Stimulated activated CD4-positive, alpha-beta T cell treated with anti-CD3 and anti-CD28 coated beads, Interleukin-12 subunit alpha, Interleukin-12 subunit beta, amount 100 ng/mL, for 48 hours (primary cell): ENCODE data around the gene RNF180.

ENCODE experiments used
- DNase-seq, 3 donors: peaks; one replicate each; pipeline ENCODE4 v3.0.0-alpha.2; 2020; ENCODE audit warnings: low read depth in 2 of 3, low spot score in 1 of 3

Gene RNF180, protein sequence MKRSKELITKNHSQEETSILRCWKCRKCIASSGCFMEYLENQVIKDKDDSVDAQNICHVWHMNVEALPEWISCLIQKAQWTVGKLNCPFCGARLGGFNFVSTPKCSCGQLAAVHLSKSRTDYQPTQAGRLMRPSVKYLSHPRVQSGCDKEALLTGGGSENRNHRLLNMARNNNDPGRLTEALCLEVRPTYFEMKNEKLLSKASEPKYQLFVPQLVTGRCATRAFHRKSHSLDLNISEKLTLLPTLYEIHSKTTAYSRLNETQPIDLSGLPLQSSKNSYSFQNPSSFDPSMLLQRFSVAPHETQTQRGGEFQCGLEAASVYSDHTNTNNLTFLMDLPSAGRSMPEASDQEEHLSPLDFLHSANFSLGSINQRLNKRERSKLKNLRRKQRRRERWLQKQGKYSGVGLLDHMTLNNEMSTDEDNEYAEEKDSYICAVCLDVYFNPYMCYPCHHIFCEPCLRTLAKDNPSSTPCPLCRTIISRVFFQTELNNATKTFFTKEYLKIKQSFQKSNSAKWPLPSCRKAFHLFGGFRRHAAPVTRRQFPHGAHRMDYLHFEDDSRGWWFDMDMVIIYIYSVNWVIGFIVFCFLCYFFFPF

GRCh38 chr5:64165500-64166200, at the start of gene RNF180:
Gene RNF180 (plus strand): TSS chr5:64165843. CDS start chr5:64200808, 34,965 bp downstream.
- DNase-seq = no peak

- DNase-seq = no peak
Measured at GRCh38 chr5:64125521-64125920, 40.1 kb upstream of the RNF180 start.

DNA sequence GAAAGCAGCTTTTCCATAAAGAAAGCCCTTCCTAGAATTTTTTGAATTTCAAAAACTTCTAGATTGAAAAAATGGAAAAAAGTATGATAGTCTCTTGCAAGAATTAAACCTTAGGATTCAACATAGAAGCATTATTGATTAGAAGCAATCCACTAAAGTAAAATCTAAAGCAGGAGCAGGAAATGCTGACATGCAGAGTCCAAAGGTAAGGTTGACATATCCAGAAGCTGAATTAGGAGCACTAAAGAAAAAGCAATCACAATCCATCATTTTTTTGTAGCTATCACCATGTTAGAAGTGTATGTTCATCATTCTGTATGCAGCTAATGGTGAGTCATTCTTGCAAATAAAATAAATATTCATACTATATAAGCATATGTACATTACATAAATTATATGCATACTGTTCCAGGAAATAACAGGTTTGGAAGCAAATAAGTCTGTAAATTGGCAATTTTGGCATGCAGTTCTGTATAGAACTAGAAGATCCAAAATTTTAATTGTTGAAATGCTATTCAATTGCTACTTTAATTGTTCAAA, 39.4 kb upstream of the RNF180 start:
- DNase-seq = no peak

GRCh38 chr5:64140018-64140417, 25.6 kb upstream of the RNF180 start:
- no peak for DNase-seq

DNA sequence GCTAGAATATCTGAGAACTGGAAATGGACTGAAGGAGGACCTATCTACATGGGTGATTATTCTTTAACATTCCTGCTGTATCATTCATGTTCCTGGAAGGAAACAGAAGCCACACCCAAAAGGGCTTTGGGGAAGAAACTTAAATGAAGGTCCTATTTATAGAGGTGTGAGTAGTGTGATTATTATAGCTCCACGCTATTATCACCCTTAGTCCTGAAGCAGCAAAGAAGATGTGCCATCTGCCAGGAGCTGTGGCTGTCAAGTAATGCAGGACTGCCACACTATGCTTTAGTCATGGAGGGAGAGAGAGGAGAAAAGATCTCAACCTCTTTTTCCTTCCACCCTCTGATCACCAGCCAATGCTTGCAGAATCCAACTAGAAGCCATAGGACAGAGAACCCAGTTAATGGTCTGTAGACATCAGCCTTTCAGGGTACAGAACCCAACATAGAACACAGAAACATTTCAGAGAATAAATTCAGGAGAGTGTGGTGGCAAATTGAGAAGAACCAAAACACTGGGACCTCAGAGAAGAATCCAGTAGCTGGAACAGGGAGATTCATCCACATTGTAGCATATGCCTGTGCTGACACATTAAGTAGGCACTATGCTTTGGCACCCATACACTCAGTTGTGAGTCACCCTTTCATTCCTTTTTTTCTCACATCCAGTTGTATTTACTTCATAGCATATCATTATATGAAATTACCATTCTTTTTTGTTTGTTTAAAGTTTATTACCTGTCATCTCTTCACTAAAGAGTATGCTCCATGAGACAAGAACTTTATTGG, 21.0 kb upstream of the RNF180 start:
- no peak for DNase-seq

DNA sequence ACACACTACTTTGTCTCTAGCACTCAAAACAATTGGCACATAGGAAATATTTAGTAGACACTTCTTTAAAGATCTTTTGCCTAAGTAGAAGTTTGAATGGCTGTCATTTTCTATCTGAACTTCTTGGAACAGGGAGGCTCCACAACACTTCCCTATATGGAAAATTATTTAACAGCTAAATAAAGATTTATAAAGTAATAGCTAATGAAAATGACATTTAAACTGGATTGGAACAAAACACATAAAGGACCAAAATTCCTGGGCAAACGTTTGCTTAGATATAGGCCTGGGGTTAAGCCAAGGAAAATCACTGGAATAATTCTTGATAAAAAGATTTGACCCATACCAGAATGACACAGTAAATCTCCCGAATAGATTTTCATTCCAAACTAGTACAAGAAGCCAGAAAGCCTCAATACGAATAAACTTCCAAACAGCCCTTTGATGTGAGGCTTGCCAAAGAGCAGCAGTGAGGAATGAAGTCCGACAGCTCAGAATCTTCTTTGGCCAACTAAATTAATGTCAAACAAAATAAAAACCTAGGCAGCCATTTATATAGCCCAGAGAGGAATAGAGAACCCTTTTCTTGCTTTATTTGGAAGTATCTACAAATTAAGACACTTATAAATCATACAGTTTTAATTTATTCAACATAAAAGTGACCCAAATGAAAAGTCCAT, 20.3 kb upstream of the RNF180 start:
- no peak for DNase-seq

DNA sequence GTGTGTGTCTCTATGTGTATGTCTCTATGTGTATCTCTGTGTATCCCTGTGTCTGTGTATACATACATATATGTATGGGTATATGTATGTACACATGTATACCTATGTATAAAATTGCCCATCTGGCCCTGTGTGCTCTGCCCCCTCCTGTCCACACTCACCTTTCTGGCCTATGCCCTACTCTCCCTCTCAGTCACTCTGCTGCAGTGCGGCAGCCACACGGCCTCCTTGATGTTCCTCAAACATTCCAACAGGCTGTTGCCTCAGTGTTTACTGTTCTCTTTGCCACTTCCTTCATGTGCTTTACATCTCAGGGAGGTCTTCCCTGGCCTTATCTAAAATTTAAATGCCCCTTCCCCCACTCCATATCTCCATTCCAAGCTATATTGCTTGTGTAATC, 18.3 kb upstream of the RNF180 start:
- DNase-seq = no peak

GRCh38 chr5:64147849-64148441, 17.7 kb upstream of the RNF180 start:
- peak in 1 of 3 donors; percentile 1 for DNase-seq

DNA sequence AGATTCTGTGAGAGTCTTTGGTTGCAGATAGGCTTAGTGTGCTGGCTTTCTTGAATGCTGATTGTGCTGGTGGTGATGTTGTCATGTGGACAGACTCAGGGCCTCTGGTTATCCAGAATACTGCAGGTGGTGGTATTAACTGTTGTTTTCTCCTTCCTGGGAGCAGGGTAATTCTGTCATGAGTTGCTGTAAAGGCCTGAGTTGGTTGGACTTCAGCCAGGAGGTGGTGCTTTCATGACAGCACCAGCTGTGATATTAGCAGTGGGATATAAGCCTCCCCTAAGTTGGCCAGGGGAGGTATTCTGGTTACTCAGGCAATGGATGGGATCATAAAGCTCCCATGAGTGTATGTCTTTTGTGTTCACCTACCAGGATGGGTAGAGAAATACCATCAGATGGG, 16.4 kb upstream of the RNF180 start:
- DNase-seq = no peak

- DNase-seq = no peak
Measured at GRCh38 chr5:64149857-64150521, 15.7 kb upstream of the RNF180 start.

DNA sequence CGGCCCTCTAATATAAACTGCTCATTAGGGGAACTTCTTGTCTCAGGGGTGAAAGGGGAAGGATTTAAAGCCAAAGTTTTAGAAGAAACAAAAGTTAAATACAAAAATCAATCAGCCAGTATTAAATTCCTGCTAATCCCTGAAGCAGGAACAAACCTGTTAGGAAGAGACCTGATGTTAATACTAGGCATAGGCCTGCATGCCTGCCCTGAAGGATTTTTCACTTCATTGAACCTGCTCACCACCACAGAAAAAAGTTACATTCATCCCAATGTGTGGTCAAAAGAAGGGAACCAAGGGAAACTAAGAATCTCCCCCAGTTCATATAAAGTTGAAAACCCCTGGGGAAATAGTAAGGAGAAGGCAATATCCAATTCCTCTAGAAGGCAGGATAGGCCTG, 9.4 kb upstream of the RNF180 start:
- no peak for DNase-seq

- no peak for DNase-seq
Measured at GRCh38 chr5:64158827-64159226, 6.8 kb upstream of the RNF180 start.

DNA sequence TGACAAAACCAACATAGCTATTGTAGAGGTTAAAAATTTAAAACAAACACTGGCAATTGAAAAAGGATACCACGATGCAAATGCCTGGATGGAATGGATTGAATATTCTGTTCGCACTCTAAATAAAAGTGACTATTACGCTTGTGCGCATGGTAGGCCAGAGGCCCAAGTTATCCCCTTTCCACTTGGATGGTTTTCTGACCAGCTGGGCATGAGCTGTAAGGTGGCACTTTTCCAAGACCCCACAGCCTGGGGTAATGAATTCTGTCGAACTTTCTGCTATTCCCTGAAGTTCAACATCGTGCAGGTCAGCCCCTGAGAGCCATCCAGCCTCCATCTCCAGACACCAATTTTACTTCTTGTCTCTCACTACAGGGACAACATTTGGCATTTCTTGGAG, 5.4 kb upstream of the RNF180 start:
- DNase-seq = no peak

DNA sequence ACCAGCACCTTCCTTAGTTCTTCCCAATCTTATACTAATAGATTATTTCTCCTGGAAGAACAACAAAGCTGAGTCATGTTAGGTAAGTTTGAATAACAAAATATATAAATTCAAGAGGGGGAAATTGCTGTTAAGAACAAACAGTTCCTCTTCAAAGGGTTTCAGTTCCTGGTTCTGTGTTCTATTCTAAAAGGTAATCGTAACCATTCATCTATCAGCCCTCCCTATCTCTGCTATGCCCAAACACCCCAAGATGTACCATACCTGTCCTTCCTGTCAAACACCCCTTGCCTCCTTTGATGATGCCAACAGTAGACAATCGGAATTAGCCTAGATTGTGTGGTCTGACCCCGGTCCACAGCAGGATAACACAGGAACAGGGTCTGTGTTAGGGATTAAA, 4.2 kb upstream of the RNF180 start:
- no peak for DNase-seq

DNA sequence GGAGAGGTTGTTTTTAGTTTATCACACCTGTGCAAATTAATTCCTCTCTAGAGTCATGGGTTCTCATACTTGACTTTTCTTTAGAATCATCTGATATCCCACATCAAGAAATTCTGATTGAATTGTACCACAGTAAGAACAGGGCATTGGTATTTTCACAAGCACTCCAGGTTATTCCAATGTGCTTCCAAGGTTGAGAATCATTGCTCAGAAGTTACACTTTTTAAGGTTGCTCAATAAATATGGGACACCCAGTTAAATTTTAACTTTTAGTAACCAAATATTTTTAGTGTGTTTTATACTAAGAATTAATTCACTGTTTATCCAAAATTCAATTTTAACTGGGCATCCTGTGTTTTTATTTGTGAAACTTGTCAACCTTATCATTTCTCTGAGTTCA, 2.5 kb upstream of the RNF180 start:
- DNase-seq = no peak

GRCh38 chr5:64163746-64164145, 1.9 kb upstream of the RNF180 start:
- no peak for DNase-seq

- no peak for DNase-seq
Measured at GRCh38 chr5:64164166-64164565, 1.5 kb upstream of the RNF180 start.

DNA sequence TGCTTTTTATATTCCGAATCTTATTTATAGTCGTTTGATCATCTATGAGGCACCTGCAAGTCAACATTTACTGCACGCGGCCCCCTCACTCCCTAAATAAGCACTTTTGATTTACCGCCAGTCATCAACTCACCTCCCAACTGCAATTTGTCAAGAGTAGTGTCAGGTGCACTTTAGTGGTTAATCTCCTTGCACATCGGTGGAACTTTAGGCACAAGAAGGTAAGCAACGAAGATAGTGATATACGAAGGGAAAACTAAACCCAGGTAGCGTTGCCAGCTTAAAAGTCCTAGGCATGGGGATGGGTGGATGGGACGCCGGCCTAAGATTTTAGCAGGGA, 513 bp upstream of the RNF180 start:
- DNase-seq = no peak

GRCh38 chr5:64166201-64166959, 737 bp downstream of the RNF180 start:
- no peak for DNase-seq
